GM23248 (cell line): Measurements from ENCODE around the gene TYW5.

Experiments
- EZH2 ChIP-seq: fragments of 200-600 bp; sonication (generic); IDR thresholded peaks from 2 replicates; pipeline ENCODE4 v1.6.1; 2018; ENCODE audit warnings: antibody characterized with exemption, mild to moderate bottlenecking; ENCODE audit not compliant: insufficient read depth, poor library complexity, severe bottlenecking
- EZH2phosphoT487 ChIP-seq: fragments of 200-600 bp; sonication (generic); IDR thresholded peaks from 2 replicates; pipeline ENCODE4 v1.6.1; 2018; ENCODE audit warnings: antibody characterized with exemption, moderate library complexity, mild to moderate bottlenecking, low read depth; ENCODE audit not compliant: insufficient read depth

- TF ChIP-seq EZH2phosphoT487 (no peak), EZH2 (no peak)
Observed at GRCh38 chr2:199979832-199980628, 24.7 kb upstream of the TYW5 start.
